Liver (tissue), 3 donors: ENCODE results near the gene CDH23.

Experiments used
- CTCF ChIP-seq: fragments of 150-350 bp; IDR thresholded peaks from 2 replicates; pipeline ENCODE4 v1.5.1; 2017; ENCODE audit warnings: improper control_type of control experiment, low read depth, low read length; ENCODE audit not compliant: missing input control
- EGR1 ChIP-seq, 2 donors: IDR thresholded peaks; 2 replicates each; pipeline ENCODE4 v1.6.1; 2016 to 2018; ENCODE audit warnings: antibody characterized with exemption in 2 of 2, low read depth in 2 of 2
- MAX ChIP-seq: IDR thresholded peaks from 2 replicates; pipeline ENCODE4 v1.6.1; 2016; ENCODE audit warnings: antibody characterized with exemption
- RAD21 ChIP-seq, 2 donors: IDR thresholded peaks; 2 replicates each; pipeline ENCODE4 v1.6.1; 2016; ENCODE audit warnings: antibody characterized with exemption in 2 of 2, mild to moderate bottlenecking in 2 of 2
- RXRA ChIP-seq, 2 donors: IDR thresholded peaks; 2 replicates each; pipeline ENCODE4 v1.6.1; 2017 to 2018; ENCODE audit warnings: antibody characterized with exemption in 2 of 2, mild to moderate bottlenecking in 1 of 2
- donor health status: healthy.
- donor health status: healthy.

DNA sequence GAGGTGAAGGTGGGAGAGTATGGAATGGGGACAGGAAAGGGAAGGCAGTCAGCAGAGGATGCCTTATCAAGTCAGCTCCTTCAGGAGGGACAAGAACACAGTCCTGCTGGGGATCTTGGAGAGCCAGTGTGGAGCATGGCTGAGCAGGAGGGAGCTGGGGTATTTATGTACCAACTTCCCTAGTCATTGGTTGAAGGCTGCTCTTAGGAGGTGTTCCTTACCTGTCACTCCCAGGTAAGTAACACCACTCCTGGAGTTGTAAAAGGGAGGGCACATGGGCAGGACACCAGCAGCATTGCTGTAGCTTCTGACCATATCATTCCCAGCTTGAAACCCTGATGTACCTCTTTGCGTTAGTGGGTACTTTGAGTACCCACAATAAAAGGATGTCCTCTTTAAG lies 47.9 kb upstream of the CDH23 start:
- TF ChIP-seq CTCF (no peak), RAD21 (IDR thresholded peaks at IDR 0.05) (no peak), MAX (no peak), RXRA (IDR thresholded peaks at IDR 0.05) (no peak), EGR1 (IDR thresholded peaks at IDR 0.05; ENCODE audit: low read depth in 2 of 2) (no peak)
